Keratinocyte (primary cell): ENCODE results near the gene ACSM2A. TPM values are rescaled to one million over a fixed set of nuclear protein-coding genes. Genes with fewer than 3 reads are reported as not detected.

Experiments used
- DNase-seq: peaks from one replicate; pipeline ENCODE4 v3.0.0-alpha.2; 2011; ENCODE audit warnings: low read depth, missing footprints, low spot score
- FAIRE-seq: peaks from 2 replicates; lab custom pipeline; 2011; peaks lifted over from hg19 to GRCh38; lab: Jason Lieb, UNC
- H2AFZ ChIP-seq: 2 replicates; pipeline ENCODE4 v1.6.0; 2012; ENCODE audit warnings: low read length, control low read depth, inconsistent platforms; ENCODE audit not compliant: control insufficient read depth
- H3K27ac ChIP-seq: 2 replicates; pipeline ENCODE4 v1.5.1; 2011; ENCODE audit warnings: low read length; ENCODE audit not compliant: control insufficient read depth, insufficient read depth
- H3K27me3 ChIP-seq: 3 replicates; pipeline ENCODE4 v1.6.0; 2011; ENCODE audit warnings: low read length; ENCODE audit not compliant: control insufficient read depth, insufficient read depth; ENCODE audit errors: extremely low read depth
- H3K36me3 ChIP-seq, 2 experiments: 2 replicates in 1 of 2; 3 replicates in 1 of 2; pipeline ENCODE4 v1.5.1; 2011; ENCODE audit warnings: low read length in 2 of 2, mild to moderate bottlenecking in 1 of 2; ENCODE audit not compliant: control insufficient read depth in 2 of 2, insufficient read depth in 2 of 2; ENCODE audit errors: extremely low read depth in 1 of 2
- H3K4me1 ChIP-seq: 3 replicates; pipeline ENCODE4 v1.5.1; 2011; ENCODE audit warnings: low read length; ENCODE audit not compliant: control insufficient read depth, insufficient read depth; ENCODE audit errors: extremely low read depth
- H3K4me2 ChIP-seq: 3 replicates; pipeline ENCODE4 v1.6.0; 2011; ENCODE audit warnings: low read depth, low read length; ENCODE audit not compliant: control insufficient read depth, insufficient read depth; ENCODE audit errors: extremely low read depth
- H3K4me3 ChIP-seq, 3 experiments: fragments of 200-600 bp in 1 of 3; sonication (generic) in 1 of 3; 2 replicates in 2 of 3; 3 replicates in 1 of 3; pipeline ENCODE4 v1.5.1; 2011 to 2016; ENCODE audit warnings: low read length in 3 of 3, mild to moderate bottlenecking in 3 of 3, control low read depth in 2 of 3, inconsistent platforms in 1 of 3, low read depth in 1 of 3, mixed read lengths in 1 of 3, mixed run types in 1 of 3, moderate library complexity in 1 of 3; ENCODE audit not compliant: control insufficient read depth in 2 of 3, insufficient read depth in 2 of 3; ENCODE audit errors: extremely low read depth in 1 of 3
- H3K79me2 ChIP-seq: 2 replicates; pipeline ENCODE4 v1.6.0; 2012; ENCODE audit warnings: low read length; ENCODE audit not compliant: control insufficient read depth, insufficient read depth
- H3K9ac ChIP-seq: 3 replicates; pipeline ENCODE4 v1.6.0; 2011; ENCODE audit warnings: low read length; ENCODE audit not compliant: control insufficient read depth, insufficient read depth; ENCODE audit errors: extremely low read depth
- H3K9me1 ChIP-seq: 3 replicates; pipeline ENCODE4 v1.6.0; 2011; ENCODE audit warnings: low read length; ENCODE audit not compliant: control insufficient read depth, insufficient read depth; ENCODE audit errors: extremely low read depth
- H3K9me3 ChIP-seq: 2 replicates; pipeline ENCODE4 v1.5.1; 2012; ENCODE audit warnings: low read depth, low read length; ENCODE audit not compliant: control insufficient read depth
- H4K20me1 ChIP-seq: 3 replicates; pipeline ENCODE4 v1.6.0; 2011; ENCODE audit warnings: low read length; ENCODE audit not compliant: control insufficient read depth, insufficient read depth; ENCODE audit errors: extremely low read depth
- CTCF ChIP-seq, 3 experiments: IDR thresholded peaks in 1 of 3; conservative IDR thresholded peaks in 1 of 3; optimal IDR thresholded peaks in 1 of 3; 2 replicates in 2 of 3; 3 replicates in 1 of 3; pipeline versions ENCODE3 to v1.5.1; 2011; ENCODE audit warnings: low read length in 3 of 3, mild to moderate bottlenecking in 3 of 3, moderate library complexity in 2 of 3, control low read depth in 1 of 3, inconsistent platforms in 1 of 3; ENCODE audit not compliant: insufficient read depth in 2 of 3; ENCODE audit errors: extremely low read depth in 1 of 3
- EZH2 ChIP-seq: IDR thresholded peaks from one replicate; pipeline ENCODE4 v1.6.1; 2012; ENCODE audit warnings: inconsistent platforms, mild to moderate bottlenecking, low read length, moderate library complexity
- dilution Hi-C: fragments of 300-500 bp; cut with MboI; formaldehyde crosslinking; loops from one replicate; pipeline ENCODE4 v1.7.0; 2020; ENCODE audit warnings: low sequenced_read_pairs; ENCODE audit not compliant: extremely low pct_ligation_motif_present
- polyA plus RNA-seq, 5 experiments: library from polyadenylated mRNA; depleted of rRNA in 3 of 5; stranded (reverse) in 3 of 5; stranded (forward) in 1 of 5; unstranded in 1 of 5; fragments of >200 nt; gene quantifications; 1 replicate in 1 of 5; 2 replicates in 3 of 5; 3 replicates in 1 of 5; pipeline versions ENCODE4 v1.2.1 to v1.2.3, GENCODE V29; 2011 to 2012; ENCODE audit warnings: missing spikeins in 2 of 5, low read depth in 1 of 5, low replicate concordance in 1 of 5

The ACSM2A gene
- polyA plus RNA-seq, 1 donor (not counting 4 experiments of a cell fraction or from before 2014, with no cell fraction given) = not detected

- dilution Hi-C loops = no loop called here
- Histone ChIP-seq H3K36me3 (no peaks in the 10 kb centered on the region), H3K27ac (no peak overlapping the region), H2AFZ (no peak overlapping the region), H3K79me2 (no peaks in the 10 kb centered on the region), H3K9me3 (no peaks in the 10 kb centered on the region), H4K20me1 (no peaks in the 10 kb centered on the region), H3K4me3 (no peak overlapping the region), H3K9me1 (no peaks in the 10 kb centered on the region), H3K27me3 (no peaks in the 10 kb centered on the region), H3K4me1 (no peaks in the 10 kb centered on the region), H3K4me2 (no peak overlapping the region), H3K9ac (no peak overlapping the region)
- FAIRE-seq (no peak), DNase-seq (no peak)
- TF ChIP-seq CTCF (optimal IDR thresholded peaks at IDR 0.05 in 1 of 3, IDR thresholded peaks at IDR 0.05 in 1 of 3, conservative IDR thresholded peaks at IDR 0.05 in 1 of 3; ENCODE audit: extremely low read depth in 1 of 3, insufficient read depth in 2 of 3, low read length in 3 of 3) (no peak), EZH2 (no peak)
These were observed 53.1 kb downstream of the ACSM2A start for GRCh38 chr16:20504418-20504817.

GRCh38 chr16:20507280-20507679, 56.0 kb downstream of the ACSM2A start:
- no peak for FAIRE-seq
- dilution Hi-C loops = no loop called here

More at GRCh38 chr16:20507280-20507679, 56.0 kb downstream of the ACSM2A start:
- Histone ChIP-seq H2AFZ (no peak overlapping the region), H3K79me2 (no peaks in the 10 kb centered on the region), H4K20me1 (no peaks in the 10 kb centered on the region), H3K36me3 (no peaks in the 10 kb centered on the region), H3K9ac (no peak overlapping the region), H3K9me3 (no peaks in the 10 kb centered on the region), H3K4me1 (no peaks in the 10 kb centered on the region), H3K4me2 (no peak overlapping the region), H3K9me1 (no peaks in the 10 kb centered on the region), H3K4me3 (no peak overlapping the region), H3K27ac (no peak overlapping the region), H3K27me3 (no peaks in the 10 kb centered on the region)
- no peak for TF ChIP-seq CTCF (optimal IDR thresholded peaks at IDR 0.05 in 1 of 3, IDR thresholded peaks at IDR 0.05 in 1 of 3, conservative IDR thresholded peaks at IDR 0.05 in 1 of 3; ENCODE audit: extremely low read depth in 1 of 3, insufficient read depth in 2 of 3, low read length in 3 of 3)
- TF ChIP-seq EZH2 = no peak
- no peak for DNase-seq
